PFSK-1 (cell line): ENCODE data around the gene RASA3.

Source experiments
- POLR2AphosphoS5 ChIP-seq: IDR thresholded peaks from 2 replicates; pipeline ENCODE4 v1.6.1; 2012; ENCODE audit warnings: low read depth, mild to moderate bottlenecking, control low read depth, low read length, moderate library complexity
- SIN3A ChIP-seq: IDR thresholded peaks from 2 replicates; pipeline ENCODE4 v1.6.1; 2012; ENCODE audit warnings: mild to moderate bottlenecking, low read length, moderate library complexity, borderline replicate concordance; ENCODE audit not compliant: insufficient read depth
- TAF1 ChIP-seq: IDR thresholded peaks from 2 replicates; pipeline ENCODE4 v1.6.1; 2012; ENCODE audit warnings: low read length, control low read depth, borderline replicate concordance; ENCODE audit not compliant: insufficient read depth

- TF ChIP-seq POLR2AphosphoS5, result no peak
- no peak for TF ChIP-seq SIN3A
- no peak for TF ChIP-seq TAF1
Observed at GRCh38 chr13:113949546-113949945, 182.9 kb downstream of the RASA3 start.
